ENCODE measurements around the gene VANGL2.
"Not testable (repeated sequence)": the region's sequence is repeated elsewhere in the genome, so short reads cannot be mapped to it uniquely, and the experiment has no call there.

VANGL2 gene

DNA sequence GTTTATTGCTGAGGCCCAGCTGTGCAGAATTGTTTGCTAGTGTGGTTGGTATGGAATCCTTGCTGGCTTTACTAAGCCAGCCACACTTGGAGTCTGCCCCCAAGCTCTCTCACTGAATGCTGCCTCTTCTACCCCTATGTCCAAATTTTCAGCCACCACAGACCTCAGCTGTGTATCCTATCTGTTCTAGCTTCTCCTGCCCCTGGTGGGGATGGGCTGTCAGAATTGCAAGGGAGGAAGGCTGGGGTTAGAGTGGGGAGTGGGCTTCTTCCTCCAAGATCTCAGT lies 29.1 kb upstream of the VANGL2 start:
- no peak for DNase-seq

DNA sequence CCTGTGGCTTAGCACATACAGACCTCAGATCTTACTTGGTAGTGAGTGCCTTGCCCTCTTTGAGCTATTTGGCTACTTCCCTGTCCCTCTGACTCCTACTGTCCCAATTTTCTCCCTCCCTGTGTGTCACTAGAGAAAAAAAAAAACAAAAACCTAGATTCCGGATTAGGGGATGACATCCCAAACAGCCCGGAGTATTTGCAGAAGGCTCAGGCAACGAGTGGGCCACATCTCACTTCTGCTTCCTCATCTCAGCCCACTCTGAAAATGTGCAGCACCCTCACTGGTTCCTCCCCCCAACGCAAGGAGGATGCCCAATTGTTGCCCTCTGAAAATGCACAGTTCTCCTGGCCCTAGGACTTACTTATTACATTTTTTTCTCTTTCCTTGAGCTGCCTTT lies 28.6 kb upstream of the VANGL2 start:
- no peak for DNase-seq

DNA sequence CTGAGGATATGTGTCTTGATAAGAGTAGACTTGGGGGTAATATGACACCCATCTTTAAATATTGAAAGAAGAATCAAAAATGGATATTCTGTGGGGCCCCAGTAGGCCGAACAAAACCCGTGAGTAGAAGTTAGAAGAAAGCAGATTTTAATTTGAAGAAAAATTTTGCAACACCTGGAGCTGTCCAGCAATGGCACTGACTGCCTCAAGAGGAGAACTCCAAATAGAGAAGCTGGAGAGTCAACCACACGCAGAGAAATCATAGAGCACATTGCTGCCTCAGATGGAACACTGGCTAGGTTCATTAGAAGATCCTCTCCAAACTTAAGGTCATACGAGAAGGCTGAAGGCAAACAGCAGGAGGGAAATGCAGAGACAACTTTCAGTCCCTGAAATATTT lies 26.7 kb upstream of the VANGL2 start:
- DNase-seq = no peak

DNA sequence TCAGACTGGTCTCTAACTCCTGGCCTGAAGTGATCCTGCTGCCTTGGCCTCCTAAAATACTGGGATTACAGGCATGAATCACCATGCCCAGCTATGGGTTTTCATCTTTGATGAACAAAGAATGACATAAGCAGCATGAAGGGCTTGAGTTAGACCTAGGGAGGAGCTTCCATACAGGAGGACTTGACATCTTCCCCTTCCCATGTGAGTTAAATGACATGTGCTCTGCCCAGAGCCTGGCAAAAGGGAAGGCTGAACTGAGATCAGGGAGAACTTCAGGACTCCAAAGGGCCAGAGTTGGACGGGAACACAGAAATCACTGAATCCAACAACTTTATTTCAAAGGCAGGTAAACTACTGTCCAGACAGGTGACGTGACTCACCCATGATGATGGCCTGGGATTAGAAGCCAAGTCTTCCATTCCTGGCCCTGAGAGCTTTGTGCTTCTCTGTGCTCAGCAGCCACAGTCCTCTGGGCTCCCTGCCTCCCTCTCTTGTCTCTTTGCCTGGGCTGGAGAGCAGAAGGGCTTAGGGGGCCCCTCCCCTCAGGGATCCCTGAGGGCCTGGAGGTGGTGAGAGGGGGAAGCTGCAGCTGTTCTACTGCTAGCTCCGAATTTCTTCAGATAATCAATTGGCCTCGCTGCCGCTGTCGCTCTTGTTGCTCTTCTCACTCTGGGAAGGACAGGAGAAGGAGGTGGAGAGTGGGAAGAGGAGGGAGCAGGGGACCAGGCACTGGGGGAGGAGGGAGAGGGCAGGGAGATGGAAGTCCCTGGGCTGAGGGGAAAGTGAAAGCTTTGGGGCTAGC lies 25.9 kb upstream of the VANGL2 start:
- DNase-seq = no peak

DNA sequence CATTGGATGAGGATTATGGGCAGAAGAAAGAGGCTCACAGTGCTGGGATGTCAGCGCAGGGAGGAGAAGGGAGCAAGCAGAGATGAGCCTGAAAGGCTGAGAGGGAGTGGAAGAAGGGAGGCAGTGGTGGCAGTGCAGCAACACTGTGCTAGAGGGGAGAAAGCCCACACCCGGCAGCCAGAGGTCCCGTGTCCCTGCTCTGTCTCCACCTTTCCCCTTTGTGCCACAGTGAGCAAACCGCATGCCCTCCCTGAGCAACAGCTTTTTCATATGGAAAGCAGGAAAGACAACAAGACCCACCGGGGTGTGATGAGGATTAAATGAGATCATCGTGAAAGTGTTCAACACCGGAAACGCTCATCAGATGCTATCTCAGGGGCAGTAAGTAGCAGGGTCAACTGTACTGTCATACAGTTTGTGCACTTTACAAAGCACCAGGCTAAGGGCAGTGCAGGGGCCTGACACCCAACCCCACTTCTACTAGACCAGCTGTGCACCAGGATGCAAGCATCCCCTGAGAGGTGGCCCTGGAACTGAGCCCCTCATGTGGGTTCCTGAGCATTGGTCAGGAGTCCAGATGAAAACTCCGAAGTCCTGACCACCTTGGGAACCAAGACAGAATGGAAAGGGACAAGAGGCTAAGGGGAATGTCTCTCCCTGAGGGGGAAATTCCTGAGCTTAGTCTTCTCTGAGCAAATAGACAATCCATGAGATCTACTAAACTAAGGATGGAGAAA lies 24.4 kb upstream of the VANGL2 start:
- DNase-seq = no peak

DNA sequence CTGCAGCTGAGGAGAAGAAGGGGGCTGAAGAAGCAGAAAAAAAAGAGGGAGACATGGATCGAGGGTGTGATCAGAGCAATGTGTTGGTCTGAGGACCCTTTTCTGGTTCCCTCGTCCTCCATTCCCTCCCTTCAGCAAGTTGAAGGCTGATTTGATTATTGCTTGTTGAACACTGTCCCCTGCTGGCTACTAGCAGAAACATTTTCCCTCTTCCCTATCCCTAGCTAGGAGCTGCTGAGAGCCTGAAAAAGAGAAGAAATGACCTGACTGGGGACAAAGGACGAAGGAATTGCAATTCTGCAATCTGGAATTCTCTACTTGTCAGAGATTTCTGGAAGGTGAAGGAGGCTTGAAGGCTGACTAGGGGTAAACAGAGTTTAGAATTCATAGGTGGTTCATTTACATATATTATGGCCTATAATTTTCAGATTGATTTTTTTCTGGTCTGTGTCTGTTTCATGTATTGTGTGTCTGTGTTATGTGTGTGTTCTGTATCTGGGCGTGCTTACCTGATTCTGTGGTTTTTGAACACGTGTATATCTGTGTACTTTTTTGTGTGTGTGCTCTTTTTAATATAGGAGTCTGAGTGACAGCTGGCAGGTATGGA lies 23.7 kb upstream of the VANGL2 start:
- DNase-seq = peak; percentile 22

DNA sequence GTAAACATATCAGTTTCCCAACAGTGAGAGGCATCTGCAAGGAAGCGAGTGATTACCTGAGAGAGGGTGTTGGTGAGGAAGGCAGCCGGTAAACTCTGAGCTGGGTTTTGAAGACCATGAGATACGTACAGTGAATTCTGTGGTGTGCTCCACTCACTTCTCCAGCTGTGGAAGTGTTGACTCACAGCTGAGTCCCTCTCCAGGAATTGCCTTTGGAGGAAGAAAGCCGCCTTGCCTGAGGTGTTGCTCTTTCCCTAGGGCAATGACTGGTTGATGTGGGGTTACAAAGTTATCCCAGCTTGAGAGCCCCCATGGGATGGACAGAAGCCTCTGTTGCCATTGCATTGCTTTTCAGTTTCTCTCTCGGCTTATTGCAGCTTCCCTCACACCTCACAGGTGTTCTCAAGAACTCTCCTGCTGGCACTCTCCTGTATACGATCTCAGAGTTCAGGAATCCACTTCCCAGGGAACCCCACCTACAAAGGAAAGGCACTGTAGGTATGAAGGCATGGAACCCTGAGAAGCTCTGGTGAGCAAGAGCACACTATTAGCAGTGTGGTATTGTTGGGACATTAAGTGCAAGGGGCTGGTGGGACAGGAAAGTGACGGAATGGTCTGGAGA lies 22.7 kb upstream of the VANGL2 start:
- no peak for DNase-seq

DNA sequence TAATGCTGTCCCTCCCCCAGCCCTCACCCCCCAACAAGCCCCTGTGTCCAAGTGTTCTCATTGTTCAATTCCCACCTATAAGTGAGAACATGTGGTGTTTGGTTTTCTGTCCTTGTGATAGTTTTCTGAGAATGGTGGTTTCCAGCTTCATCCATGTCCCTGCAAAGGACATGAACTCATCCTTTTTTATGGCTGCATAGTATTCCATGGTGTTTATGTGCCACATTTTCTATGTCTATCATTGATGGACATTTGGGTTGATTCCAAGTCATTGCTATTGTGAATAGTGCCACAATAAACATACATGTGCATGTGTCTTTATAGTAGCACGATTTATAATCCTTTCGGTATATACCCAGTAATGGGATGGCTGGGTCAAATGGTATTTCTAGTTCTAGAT lies 15.6 kb upstream of the VANGL2 start:
- DNase-seq = not testable (repeated sequence)

DNA sequence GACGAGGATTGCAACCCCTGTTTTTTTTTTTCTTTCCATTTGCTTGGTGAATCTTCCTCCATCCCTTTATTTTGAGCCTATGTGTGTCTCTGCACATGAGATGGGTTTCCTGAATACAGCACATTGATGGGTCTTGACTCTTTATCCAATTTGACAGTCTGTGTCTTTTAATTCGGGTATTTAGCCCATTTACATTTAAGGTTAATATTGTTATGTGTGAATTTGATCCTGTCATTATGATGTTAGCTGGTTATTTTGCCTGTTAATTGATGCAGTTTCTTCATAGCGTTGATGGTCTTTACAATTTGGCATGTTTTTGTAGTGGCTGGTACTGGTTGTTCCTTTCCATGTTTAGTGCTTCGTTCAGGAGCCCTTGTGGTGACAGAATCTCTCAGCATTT lies 12.0 kb upstream of the VANGL2 start:
- DNase-seq = not testable (repeated sequence)

DNA sequence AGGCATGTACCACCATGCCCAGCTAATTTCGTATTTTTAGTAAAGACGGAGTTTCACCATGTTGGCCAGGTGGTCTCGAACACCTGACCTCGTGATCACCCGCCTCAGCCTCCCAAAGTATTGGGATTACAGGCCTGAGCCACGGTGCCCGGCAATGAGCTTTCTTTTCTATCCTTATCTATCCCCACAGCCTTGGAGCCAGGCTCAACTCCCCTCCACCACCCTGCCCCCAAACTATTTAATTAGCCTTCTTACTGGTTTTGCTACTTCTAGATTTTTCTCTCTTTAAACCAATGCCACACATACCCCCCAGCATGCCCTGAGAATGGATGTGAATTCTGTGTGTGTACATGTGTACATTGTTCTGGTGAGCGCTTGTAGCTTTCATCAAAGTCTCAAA lies 5.7 kb upstream of the VANGL2 start:
- no peak for DNase-seq

DNA sequence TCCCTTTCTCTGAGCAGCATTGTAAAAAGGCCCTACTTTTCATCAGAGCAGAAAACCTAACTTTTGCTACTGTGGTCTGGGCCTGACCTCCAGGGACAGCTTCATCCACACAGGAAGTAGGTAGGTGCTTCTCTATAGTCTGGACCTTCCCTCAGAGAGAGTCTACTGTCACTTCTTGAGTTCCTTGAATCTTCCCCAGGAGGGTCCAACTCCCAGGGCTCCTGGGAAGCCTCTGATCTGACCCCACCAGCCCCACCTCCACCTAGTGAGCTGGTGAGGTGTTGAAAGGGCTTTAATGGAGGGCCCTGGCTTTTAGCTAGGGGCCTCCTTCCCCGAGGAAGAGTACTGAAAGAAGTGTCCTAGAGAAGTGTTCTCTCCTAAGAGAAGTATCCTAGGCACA lies 2.7 kb upstream of the VANGL2 start:
- DNase-seq = no peak

DNA sequence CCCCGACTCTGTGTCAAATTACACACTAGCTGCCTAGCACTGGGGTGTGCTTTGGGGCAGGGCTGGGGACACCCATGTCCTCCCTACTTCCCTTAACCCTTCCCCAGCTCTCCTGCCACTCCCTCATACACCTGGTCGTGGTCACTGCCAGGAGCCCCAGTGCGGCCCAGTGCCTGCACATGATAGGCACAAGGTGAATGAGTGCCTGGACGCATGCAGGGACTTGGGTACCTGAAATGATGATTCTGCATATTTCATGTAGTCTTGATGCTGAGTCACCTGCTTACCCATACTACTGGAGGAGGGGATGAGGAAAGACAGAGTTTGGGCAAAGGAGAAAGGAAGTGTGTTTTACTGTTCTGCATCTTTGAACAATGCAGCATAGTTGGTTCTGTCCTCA lies 1.5 kb upstream of the VANGL2 start:
- no peak for DNase-seq

DNA sequence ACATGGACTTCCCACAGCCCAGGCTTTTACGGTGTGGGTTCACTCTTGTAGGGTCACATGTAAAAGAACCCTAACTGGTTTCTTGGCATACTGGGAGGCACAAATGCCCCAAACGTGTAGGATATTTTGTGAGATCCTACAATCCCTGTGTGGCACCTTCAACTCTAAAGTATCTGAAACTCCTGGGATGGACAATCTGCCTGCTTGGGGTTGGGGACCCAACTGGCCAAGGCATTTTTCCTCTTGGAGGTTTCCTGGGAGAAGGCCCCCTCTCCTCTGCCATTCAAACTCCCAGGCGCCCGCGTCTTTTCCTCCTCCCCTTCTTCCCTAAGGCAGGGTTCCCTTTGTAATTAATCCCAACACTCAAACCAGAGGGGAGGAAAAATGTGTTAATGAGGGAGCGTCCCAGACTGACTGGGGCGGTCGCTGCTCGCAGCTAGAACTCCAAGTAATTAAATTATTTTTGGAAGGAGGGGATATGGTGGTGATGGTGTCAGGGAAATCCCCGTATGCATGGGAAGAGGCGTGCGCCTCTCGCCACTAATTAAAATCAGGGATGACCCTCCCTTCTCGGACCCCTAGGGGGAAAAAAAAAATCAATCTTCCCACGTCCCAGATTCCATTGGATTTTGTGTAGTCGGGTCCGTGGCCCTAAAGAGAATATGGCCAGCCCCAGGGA lies 681 bp upstream of the VANGL2 start:
- DNase-seq = no peak

DNA sequence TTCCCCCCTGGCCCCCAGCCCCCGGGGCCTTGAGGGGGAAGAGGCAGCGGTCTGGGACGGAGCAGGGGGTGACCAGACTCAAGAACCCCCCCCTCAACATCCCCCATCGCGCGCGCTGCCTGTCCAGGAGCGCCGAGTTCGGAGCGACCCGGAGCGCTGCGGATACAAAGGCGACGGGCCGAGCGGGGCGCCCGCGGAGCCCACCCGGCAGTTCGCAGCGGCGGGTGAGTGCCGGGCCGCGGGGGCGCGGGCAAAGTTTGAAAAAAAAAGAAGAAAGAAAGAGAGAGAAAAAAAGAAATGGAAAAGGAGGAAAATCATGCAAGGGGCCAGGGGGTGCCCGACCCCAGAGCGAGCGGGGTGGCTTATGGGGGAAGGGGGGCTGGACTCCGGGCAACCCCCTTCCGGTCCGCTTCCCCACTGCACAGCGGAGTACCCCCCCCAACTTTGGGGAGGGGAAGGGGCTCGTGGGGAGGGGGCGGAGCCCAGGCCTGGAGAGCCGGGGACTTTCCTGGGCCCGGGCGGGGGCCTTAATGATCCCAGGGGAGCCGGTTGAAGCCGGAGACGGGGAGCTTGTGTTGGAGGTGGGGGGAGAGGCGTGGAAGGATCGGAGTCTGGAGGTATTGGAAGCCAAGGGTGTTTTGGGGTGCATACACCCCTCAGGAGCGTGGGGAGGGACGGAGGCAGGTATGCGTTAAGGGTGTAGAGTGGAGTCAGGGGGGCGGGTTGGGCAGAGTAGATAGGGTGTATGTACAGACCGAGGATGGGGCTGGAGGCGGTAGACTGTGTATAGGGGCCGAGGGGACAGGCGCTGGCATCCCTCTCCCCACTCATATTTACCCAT lies 502 bp downstream of the VANGL2 start:
- no peak for DNase-seq

DNA sequence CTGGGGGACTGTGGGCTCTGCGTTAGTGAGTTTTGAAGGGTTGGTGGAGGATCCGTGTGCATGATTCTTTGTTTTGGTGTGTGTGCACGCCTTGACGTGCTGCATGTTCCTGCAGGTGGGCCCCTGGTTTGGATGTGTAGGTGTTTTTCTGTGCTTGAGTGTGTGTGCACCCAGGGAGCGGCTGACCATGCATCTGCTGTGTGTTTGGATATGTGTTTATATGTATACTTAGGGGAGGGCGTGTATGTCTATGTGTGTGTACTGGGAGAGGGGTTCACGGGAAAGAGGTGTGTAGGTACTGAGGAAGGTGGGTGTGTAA lies 1.1 kb downstream of the VANGL2 start:
- DNase-seq = no peak

DNA sequence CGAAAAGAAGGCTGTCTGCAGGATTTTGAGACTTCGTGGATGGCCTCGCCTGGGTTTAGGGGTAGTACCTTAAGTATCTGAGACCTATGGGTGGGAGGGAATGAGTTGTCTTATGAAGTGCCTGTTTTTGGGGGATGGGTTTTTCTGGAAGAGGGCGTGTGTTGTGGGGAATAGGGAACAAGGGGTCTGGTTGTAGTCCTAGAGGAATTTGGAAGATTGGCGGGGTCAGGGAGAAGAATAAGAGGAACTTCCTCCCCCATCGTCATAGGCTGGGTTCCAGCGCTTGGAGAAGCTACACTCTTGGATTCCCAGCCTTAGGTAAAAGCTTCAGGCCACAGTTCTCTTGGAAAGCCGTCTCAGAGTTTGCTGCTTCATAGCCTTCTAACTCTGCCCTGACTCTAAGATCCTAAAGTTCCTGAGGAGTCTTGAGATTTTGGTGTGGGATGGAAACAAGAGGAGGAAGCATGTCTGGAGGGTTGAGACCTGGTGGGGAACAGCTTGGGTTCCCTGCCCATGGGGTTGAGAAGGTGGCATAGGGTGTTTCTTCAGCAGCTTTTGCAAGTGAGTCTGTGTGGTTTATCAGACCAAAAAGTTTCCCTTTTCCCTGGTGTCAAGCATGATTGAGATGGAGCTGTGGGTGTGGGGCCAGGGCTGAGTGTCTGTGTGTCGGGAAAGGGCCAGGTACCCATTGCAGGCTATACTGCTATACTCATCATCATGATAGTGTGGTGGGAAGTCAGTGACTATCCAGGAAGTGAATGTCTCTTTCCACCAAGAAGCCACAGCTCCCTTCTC lies 1.8 kb downstream of the VANGL2 start:
- DNase-seq = no peak

DNA sequence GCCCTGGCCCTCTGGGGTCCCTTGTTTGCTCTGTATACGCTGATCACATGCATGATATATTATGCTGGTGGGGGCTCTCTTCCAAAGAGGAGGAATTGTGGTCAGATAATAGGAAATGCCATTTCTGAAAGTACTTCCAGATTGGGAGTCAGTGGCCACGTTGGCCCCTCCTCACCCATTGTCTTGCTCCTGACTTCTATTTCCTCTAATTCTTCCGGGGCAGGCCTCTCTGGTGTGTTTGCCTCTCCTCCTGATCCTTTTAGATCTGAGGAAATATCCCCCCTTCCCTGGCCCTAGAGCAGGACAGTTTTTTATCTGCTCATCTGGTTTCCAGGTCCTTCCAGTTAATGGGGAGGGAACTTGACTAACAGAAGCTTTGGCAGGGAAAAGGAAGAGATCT lies 2.9 kb downstream of the VANGL2 start:
- DNase-seq = no peak

DNA sequence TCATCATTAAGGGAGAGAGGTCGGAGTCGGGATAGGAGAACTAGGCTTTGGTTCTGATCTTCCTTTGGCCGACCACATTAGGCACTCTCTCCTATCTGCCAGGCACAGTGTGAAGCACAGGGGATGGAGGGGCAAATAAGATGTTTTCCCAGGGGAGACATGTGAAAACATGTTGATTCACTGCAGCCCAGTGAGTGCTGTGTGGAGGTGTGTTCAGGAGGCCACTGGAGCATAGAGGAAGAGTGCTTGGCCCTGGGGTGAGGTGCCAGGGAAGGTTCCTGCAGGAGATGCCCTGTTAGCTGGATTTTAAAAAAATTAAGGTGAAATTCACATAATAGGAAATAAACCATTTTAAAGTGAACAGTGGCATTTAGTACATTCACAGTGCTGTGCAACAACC lies 3.7 kb downstream of the VANGL2 start:
- no peak for DNase-seq

DNA sequence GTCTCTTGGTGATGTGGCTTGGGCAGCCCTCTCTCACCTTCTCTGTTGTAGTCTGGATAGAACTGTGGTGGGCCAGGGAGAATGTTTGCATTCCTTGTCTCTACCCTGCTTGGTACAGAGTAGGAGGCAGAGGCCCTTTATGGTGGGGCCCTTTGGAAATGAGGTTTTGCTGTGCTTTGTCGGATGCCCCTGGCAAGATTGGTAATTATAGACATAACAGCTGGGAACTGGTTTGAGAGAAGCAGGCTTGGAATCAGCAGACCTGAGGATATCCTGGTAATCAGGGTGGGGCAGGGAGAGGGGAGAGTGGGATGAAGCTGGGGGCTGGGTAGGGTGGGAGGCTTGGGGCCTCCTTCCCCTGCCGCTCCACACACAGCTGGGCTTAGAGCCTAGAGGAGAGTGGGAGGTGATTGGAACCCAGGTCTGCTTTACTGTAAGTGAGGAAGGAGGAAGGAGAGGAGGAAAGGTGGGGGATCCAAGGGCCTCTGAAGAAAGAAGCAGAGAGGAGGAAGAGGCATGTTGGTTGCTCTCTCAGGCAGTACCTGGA lies 5.0 kb downstream of the VANGL2 start:
- DNase-seq = no peak

DNA sequence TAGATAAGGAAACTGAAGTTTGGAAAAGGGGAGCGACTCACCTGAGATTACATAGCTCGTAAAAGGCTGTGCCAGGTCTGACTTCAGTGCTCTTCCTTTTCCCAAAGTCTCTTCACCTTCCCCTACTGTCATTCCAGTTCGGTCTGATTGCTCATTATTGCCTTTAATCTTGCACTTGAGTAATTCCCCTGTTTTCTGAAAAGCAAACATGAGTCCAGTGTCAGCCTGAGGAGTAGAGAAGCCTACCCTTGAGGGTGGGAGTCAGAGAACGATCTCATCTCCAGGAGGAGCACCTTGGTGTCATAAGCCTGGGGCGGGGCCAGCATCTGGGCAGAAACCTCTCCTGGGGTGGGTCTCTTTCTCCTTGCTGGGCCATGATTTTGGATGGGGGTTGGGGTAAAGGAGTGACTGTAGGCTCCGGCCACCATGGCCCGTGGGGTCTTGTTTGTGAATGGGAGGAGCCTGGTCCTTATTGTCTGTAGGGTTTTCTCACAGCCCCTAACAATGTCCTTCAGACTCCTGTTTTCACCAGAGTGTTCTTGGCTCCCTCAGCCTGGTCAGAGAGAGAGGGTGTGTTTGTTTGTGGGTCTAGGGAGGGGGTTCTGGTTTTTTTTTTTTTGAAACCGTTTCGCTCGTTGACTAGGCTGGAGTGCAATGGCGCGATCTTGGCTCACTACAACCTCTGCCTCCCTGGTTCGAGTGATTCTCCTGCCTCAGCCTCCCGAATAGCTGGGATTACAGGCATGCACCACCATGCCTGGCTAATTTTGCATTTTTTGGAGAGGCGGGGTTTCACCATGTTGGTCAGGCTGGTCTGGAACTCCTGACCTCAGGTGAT lies 6.0 kb downstream of the VANGL2 start:
- DNase-seq = no peak
